SKM-1 (cell line): ENCODE results near the gene COL18A1.
"Not testable (repeated sequence)": the region's sequence is repeated elsewhere in the genome, so short reads cannot be mapped to it uniquely, and the experiment has no call there.

Experiments used
- DNase-seq: peaks from one replicate; lab custom pipeline; 2025; ENCODE audit not compliant: unreplicated experiment; lab: John Stamatoyannopoulos, UW

Gene COL18A1

DNA sequence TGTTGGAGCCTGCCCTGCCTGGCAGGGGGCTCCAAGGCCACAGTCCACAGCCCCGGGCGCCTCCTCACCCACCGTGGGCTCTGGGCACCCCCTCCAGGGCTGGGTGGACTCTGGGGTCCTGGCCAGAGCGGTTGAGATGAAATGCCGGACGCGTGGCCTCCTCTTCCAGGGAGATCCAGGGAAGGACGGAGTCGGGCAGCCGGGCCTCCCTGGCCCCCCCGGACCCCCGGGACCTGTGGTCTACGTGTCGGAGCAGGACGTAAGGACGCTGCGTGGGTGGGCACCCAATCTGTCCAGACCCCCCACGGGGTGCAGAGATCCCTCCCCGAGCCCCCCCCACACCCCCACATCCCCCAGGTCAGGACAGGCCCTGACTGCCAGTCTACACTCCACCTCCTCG, 86.1 kb downstream of the COL18A1 start:
- no peak for DNase-seq

DNA sequence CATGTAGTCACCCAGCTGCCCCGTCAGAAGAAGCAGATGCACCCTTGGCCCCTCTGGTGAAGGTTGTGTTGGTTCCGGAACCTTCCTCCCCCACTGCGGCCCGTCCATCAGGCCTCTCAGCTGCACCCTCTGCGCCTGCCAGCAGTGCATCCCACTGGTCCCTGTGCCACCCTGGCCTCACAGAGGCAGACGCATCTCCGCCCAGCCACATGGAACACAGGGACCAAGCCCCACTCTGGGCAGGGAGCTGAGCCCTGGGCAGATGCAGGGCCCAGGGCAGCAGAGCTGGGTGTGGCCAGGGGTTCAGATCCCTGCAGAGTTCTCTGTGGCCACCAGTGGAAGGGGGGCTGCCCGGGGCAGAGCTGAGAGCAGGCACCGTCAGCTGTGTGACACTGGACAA, 86.7 kb downstream of the COL18A1 start:
- no peak for DNase-seq

DNA sequence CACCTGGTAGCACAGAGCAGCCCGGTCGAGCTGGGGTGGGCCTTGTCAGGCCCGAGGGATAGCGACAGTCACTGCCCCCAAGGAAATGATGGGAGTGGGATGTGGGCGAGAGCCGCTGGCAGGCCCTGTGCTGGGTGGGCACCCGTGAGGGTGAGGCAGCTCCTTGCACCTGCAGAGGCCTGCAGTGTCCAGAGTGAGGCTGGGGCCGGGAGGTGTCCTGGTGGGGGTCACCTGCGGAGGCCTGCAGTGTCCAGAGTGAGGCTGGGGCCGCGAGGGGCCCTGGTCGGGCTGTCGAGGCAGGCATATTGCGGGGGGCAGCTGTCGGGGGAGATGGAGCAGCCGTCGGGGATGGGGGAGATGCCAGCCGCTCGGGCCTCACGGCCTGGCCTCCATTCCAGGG, 87.8 kb downstream of the COL18A1 start:
- no peak for DNase-seq

DNA sequence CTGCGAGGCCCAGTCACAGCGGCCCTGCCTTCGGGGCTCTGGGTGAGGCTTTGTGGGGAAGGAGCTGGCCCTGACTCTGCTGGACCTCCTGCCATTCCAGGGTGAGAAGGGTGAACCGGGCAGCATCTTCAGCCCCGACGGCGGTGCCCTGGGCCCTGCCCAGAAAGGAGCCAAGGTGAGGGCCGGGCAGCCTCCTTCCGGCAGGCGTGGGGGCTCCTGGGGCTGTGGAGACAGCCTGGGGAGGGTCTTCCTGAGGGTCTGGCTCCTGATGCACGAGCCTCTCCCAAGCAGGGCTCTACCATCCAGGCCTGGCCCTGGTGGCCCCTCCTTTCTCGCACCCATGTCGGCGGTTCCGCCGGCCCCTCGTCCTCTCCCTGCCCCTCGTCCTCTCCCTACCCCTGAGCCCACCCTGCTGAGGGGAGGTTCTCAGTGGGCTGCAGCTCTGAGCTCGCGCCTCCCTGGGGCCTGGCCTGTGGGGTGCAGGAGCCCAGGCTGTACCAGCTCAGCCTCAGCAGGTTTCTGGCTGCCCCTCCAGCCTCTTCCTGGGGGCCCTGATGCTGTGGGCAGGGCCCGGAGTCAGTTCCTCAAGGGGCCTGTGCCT, 88.5 kb downstream of the COL18A1 start:
- DNase-seq = no peak

DNA sequence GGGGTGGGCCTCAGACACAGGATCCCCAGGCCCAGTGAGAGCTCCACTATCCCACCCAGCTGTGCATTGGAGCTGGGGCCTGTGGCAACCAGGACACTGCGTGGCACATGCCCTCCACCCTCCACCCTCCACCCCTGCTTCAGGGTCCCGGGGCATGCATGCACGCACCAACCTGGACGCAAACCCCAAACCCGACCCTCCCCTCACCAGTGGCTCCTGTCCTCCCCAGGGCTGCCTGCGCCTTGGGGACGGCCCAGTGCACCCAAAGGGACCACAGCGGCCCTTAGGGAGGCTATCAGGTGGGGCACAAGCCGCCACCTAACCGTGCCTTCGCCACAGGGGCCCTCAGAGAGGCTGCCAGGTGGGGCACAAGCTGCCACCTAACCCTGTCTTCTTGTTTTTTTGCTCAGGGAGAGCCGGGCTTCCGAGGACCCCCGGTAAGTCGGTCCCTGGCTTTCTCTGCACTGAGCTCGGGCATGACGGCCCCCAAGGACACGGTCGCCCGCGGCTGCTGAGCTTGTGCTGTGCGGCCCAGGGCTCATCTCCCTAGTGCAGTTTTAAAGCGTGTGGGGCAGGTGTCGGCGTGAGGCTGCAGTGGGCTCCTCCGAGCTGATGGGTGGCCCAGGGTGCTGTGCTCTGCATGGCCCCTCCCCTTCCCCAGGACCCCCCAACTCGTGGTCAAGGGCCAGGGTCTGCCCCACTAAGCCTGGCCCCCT, 89.3 kb downstream of the COL18A1 start:
- DNase-seq = no peak

DNA sequence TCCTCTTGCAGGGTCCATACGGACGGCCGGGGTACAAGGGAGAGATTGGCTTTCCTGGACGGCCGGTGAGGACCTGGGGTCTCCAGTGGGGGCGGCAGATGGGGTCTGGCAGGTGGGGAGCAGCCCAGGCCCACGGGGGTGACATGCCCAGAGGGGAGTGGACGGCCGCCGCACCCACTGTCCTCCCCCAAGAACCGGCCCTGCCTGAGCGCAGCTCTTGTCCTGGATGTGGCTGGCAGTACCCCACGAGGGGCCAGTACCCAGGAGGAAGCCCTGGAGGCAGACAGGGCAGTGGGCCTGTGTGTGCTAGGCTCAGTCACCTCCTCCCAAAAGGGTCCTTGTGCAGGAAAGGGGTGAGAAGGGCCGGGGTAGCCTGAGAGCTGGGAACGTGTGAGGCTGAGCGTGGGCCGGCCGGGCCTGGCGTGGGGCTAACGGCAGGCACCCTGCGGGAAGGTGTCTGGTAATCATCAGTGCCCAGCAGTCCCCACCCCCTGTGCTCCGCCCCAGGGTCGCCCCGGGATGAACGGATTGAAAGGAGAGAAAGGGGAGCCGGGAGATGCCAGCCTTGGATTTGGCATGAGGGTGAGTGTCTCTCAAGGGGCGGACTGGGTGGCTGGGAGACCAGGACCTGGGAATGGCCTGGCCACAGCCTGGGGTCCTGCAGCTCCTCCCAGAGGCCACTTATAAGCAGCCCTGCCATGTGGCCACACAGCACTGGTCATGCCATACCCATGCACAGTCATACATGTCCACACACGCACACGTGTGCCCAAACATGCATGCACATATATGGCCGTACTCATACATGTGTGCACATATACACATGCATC, 90.1 kb downstream of the COL18A1 start:
- no peak for DNase-seq

DNA sequence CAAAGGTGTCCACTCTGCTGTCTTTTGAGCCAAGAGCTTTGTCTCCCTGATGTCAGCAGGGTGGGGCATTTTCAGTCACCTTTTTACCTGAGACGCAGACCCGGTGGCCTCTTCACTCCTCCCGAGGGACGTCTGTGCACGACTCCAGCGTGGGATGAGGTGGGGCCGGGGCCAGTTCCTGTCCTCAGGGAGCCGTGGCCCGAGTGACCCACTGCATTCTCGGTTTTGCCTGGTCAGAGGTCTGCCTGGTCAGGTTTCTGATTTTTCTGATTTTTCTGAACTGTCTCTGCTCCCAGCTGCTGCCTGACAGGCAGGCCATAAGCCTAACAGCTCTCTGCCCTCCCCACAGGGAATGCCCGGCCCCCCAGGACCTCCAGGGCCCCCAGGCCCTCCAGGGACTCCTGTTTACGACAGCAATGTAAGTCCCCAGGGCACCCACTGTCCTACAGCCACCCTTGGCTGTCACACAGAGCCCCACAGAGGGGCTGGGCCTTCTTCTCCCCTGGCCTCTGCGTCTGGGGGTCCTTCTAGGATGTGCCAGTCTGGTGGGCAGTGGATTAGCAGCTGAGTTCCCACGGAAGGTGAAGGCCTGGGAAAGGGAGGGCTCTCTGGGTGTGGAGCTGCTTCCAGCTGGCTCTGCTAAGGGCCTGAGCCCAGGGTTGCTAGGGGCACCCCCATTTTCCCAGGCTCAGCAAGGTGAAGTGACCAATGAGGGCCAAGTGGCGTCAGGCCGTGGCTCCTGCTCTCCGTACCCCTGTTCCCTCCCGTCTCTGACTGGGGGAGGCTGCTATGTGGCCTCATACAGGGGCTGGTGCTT, 91.4 kb downstream of the COL18A1 start:
- no peak for DNase-seq

DNA sequence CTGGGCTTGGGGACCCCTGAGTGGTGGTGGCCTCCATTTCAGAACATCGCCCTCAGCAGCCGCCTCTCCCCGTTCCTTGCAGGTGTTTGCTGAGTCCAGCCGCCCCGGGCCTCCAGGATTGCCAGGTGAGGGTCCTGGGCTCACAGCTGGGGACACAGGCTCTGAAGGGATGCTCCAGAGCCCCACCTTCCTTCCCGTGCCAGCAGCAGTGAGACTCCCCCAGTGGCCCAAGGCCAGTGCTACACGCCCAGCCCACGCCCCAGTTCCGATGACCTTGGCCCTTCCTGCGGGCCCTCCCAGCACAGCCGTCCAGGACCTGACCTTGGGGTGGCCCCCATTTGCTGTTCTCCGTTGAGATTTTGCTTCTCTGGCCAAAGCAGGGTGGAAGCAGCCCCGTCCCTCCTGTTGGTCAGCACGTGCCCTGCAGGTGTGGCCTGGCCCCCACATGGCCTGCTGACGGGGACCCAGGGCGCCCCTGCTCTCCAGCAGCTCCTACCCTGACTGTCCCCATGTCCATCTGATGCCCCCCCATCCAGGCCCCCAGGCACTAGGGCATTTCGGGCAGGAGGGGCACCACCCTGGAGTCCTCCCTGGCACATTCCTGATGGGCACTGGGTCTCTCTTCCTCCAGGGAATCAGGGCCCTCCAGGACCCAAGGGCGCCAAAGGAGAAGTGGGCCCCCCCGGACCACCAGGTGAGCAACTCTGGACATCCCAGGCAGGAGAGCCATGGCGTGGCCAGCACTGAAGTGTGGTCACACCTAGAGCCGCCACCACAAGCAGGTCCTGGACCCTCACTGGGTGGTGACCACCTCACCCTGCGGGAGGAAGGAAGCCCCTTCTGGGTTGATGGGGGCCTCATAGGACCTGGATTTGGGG, 92.2 kb downstream of the COL18A1 start:
- DNase-seq = no peak

DNA sequence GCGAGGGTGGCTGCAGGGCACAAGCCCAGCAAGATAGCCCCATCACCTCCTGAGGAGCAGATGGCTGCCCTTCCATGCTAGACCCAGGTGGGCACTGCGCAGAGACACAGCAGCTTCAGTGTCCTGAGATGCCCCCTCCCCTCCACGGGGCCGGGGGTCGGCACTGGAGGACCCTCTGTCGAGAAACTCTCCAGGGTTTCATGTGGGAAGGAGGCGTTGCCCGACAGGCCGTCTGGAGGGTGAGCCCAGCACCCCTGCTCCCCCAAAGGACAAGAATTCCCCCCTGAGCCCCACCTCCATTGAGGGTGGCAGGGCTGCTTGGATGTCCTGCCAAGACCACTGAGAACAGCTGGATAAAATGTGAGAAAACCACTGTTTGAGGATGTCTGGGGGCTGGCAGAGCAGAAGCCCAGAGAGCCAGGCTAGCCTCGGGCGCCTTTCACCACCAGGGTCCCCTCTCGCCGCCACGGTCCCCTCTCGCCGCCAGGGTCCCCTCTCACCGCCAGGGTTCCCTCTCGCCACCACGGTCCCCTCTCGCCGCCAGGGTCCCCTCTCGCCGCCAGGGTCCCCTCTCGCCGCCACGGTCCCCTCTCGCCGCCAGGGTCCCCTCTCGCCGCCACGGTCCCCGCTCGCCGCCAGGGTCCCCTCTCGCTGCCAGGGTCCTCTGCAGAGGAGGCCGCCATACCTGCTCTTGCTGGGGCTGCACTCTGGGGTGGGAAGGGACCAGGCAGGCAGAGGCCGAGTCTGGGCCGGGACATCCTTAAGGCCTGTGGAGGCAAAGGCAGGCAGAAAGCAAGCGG, 93.1 kb downstream of the COL18A1 start:
- DNase-seq = no peak

DNA sequence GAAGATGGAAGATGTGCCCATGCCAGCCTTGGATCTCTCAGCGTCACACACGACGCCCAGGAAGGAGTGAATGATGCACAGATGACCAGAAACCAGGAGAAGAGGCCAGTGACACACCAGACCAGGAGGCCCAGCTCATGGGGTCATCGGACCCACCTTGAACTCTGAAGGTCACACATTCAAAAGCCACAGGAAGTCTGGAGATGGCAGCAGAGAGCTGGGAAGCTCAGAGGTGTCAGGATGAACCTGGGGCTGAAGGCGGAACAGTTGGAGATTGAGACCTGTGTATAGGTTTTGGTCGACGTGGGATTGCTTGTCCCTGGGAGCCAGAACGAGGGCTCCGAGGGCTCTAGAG, 93.7 kb downstream of the COL18A1 start:
- no peak for DNase-seq

DNA sequence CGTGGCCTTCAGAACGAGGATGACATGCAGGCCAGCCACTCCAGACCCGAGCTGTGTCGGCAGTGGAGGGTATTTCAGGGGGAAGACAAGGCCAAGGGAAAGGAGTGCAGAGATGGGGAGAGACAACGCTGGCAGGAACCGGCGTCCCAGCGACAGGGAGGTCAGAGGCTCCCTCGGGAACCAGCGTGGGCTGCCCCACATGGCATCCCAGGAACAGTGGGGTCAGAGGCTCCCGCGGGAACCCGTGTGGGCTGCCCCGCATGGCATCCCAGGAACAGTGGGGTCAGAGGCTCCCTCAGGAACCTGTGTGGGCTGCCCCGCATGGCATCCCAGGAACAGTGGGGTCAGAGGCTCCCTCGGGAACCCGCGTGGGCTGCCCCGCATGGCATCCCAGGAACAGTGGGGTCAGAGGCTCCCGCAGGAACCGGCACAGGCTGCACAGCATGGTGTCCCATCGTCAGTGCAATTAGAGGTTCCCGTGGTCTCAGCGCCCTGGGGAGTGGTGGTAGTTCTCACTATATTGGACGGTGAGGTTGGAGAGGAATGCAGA, 94.3 kb downstream of the COL18A1 start:
- DNase-seq = no peak

DNA sequence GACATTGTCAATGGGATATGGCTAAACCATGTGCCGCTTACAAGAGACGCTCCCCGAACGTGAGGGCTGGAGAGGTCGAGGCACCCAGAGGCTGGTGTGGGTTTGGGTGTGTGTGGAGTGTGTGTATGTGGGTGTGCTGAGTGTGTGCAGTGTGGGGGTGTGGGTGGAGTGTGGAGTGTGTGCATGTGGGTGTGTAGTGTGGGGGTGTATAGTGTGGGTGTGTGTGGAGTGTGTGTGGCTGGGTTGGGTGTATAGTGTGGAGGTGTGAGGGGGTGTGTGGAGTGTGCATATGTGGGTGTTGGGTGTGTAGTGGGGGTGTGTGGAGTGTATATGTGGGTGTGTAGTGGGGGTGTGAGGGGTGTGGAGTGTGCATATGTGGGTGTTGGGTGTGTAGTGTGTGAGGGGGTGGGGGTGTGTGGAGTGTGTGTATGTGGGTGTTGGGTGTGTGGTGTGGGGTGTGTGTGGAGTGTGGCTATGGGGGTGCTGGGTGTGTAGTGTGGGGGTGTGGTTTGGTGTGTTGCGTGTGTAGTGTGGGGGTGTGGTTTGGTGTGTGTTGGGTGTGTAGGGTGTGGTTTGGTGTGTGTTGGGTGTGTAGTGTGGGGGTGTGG, 95.1 kb downstream of the COL18A1 start:
- no peak for DNase-seq

DNA sequence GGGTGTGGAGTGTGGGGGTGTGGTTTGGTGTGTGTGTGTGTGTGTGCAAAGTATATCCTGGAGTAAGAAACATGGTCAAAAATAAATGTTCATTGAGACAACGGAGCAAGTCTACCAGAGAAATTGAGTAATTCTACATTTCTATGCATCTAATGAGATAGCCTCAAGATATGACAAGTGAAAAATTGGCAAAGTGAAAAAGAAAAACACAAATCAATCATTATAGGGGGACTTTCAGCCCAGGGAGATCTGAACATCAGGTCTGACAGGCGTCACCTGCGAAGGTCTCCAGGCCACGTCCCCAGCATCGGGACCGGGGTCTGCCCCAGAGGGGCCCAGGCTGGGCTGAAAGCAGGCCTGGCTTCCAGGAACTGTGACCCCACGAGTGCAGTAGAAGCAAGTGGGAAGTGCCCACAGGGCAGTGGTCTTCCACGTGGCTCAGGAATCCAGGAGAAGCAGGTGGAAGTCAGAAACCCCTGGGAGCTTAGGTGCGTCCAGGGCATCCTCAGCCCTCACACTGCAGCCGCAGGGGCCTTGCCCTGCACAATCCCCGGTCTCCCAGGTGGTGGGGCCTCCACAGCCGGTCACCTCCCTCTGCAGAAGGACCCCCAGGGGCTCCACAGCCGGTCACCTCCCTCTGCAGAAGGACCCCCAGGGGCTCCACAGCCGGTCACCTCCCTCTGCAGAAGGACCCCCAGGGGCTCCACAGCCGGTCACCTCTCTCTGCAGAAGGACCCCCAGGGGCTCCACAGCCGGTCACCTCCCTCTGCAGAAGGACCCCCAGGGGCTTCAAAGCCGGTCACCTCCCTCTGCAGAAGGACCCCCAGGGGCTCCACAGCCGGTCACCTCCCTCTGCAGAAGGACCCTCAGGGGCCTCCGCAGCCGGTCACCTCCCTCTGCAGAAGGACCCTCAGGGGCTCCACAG, 96.4 kb downstream of the COL18A1 start:
- DNase-seq = not testable (repeated sequence)

DNA sequence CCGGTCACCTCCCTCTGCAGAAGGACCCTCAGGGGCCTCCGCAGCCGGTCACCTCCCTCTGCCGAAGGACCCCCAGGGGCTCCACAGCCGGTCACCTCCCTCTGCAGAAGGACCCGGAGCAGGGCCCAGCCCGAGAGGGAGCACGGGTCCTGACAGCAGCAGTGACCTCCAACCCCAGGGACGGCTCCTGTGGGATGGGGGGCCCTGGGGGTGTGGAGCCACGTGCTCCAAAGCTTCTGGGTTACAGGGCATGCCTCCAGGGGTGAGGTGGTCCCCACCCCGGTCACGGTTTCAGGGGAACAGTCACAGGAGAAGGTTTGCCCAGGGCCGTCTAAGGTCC, 97.0 kb downstream of the COL18A1 start:
- no peak for DNase-seq

DNA sequence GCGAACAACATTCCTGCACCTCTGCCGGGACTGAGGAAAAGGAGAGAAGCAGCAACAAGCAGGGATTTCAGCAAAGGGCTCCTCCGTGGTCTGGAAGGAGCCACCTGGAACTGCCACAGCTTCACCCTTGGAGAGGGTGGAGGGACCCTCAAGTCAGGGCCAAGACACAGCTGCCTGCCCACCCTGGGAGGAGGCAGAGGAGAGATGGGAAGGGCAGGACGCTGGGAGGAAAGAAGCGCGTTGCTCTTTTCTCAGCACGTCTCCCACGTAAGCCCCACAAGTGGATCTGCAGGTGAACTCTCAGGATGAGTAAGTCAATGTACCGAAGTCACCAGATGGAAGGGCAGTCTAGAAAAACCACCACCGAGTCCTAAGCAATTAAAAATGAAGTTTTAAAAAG, 97.6 kb downstream of the COL18A1 start:
- no peak for DNase-seq

DNA sequence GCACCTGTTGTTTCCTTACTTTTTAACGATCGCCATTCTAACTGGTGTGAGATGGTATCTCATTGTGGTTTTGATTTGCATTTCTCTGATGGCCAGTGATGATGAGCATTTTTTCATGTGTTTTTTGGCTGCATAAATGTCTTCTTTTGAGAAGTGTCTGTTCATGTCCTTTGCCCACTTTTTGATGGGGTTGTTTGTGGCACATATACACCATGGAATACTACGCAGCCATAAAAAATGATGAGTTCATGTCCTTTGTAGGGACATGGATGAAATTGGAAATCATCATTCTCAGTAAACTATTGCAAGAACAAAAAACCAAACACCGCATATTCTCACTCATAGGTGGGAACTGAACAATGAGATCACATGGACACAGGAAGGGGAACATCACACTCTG, 98.3 kb downstream of the COL18A1 start:
- not testable (repeated sequence) for DNase-seq

DNA sequence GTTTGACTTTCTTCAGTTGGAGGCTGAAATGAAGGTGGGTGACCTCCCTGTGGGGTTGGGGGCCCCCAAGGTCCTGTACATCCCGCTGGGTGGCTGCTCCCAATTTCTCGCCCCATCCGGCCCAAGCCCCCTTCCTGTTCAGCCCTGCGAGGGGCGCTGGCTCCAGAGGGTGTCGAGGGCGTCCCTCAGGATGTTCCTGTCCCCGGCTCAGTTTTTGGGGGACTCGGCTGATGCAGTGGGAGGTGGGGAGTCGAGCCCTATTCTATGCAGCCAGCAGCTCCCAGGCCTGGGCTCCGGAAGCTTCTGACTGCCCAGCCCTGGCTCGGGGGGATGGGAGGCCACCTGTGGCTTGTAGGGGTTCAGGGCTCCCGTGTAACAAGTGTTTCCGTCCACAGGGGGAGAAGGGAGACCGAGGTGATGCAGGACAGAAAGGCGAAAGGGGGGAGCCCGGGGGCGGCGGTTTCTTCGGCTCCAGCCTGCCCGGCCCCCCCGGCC, 99.1 kb downstream of the COL18A1 start:
- no peak for DNase-seq
